Adrenal gland (tissue), 12 donors: Measurements from ENCODE around the gene GLUD1. TPM values are rescaled to one million over a fixed set of nuclear protein-coding genes. Genes with fewer than 3 reads are reported as not detected.
"Not testable (repeated sequence)": the region's sequence is repeated elsewhere in the genome, so short reads cannot be mapped to it uniquely, and the experiment has no call there.

Source experiments
- DNase-seq, 7 donors: peaks; one replicate each; pipeline ENCODE4 v3.0.0-alpha.2; 2019 to 2020
- H3K27ac ChIP-seq, 5 donors: fragments of 200-600 bp; sonication (generic) in 4 of 5; 1 replicate in 3 of 5; 2 replicates in 2 of 5; pipeline versions ENCODE4 v1.5.1 to v1.8.0; 2016 to 2020; ENCODE audit warnings: mild to moderate bottlenecking in 1 of 5
- H3K27me3 ChIP-seq: fragments of 200-600 bp; 2 replicates; pipeline ENCODE4 v1.8.0; 2021
- H3K36me3 ChIP-seq, 2 donors: fragments of 200-600 bp; replicated peaks in 1 of 2; 1 replicate in 1 of 2; 2 replicates in 1 of 2; pipeline versions ENCODE4 v1.5.1 to v1.8.0; 2018 to 2022
- H3K4me1 ChIP-seq, 2 donors: fragments of 200-600 bp; replicated peaks in 1 of 2; 1 replicate in 1 of 2; 2 replicates in 1 of 2; pipeline versions ENCODE4 v1.5.1 to v1.8.0; 2018 to 2021
- H3K4me3 ChIP-seq, 4 donors: fragments of 200-600 bp; sonication (generic) in 3 of 4; one replicate each; pipeline ENCODE4 v1.5.1; 2016 to 2018
- H3K9me3 ChIP-seq, 3 donors: fragments of 200-600 bp; sonication (generic) in 1 of 3; replicated peaks in 1 of 3; 1 replicate in 2 of 3; 2 replicates in 1 of 3; pipeline versions ENCODE4 v1.5.1 to v1.8.0; 2016 to 2021
- CTCF ChIP-seq, 6 experiments: fragments of 450-650 bp in 4 of 6; fragments of 200-600 bp in 2 of 6; sonication (generic) in 1 of 6; IDR thresholded peaks; 1 replicate in 5 of 6; 2 replicates in 1 of 6; pipeline versions ENCODE4 v1.5.1 to v1.8.0; 2016 to 2021; ENCODE audit warnings: antibody characterized with exemption in 6 of 6, mild to moderate bottlenecking in 2 of 6, moderate library complexity in 1 of 6
- POLR2A ChIP-seq, 2 donors: fragments of 450-650 bp; IDR thresholded peaks; one replicate each; pipeline ENCODE4 v1.6.1; 2017; ENCODE audit warnings: antibody characterized with exemption in 2 of 2, mild to moderate bottlenecking in 2 of 2, moderate library complexity in 1 of 2
- WGBS, 4 donors: extraction: QIAGEN DNeasy Blood & Tissue Kit in 2 of 4; methylation state at CpG; one replicate each; pipeline versions ENCODE4 v1.1.5 to v1.1.7; 2013 to 2017; 5-methylcytosine and 5-hydroxymethylcytosine counted together
- intact Hi-C, 2 donors: fragments of 100-400 bp; cut with DNase I; formaldehyde crosslinking; loops; one replicate each; pipeline versions ENCODE4 v1.14.1 to v1.15.0; 2022 to 2023
- polyA plus RNA-seq, 3 donors: library from polyadenylated mRNA; stranded (reverse); fragments of 200-250 nt in 2 of 3; fragments of 350-450 nt in 1 of 3; fragmentation: Illumina TruSeq in 1 of 3; extraction: RNeasy Lipid Tissue Mini Kit (QIAGEN cat#74804) in 1 of 3; gene quantifications; one replicate each; pipeline ENCODE4 v1.2.3, GENCODE V29; 2013 to 2014
- total RNA-seq, 9 donors: library from RNA; depleted of rRNA in 4 of 9; stranded (reverse); fragments of >200 nt in 4 of 9; fragments of 120-200 nt in 1 of 9; fragmentation: NEBNext Ultra II Directional in 1 of 9; extraction: Animal tissue kit (Norgen Biotek cat#: 25700) in 1 of 9; gene quantifications; one replicate each; pipeline versions ENCODE4 v1.1.0 to v1.2.4, GENCODE V29; 2013 to 2023
- donor health status: healthy with polysubstance abuse.
- donor health status: Bipolar disorder and iron deficiency.
- donor health status: DM: yes; HTN: yes; CAD: no.
- donor health status: DM: no; HTN: no; CAD: no.
- donor health status: DM: no; HTN: no; CAD: no.
- donor health status: DM: yes; HTN: yes; CAD: no.

The GLUD1 gene
- total and polyA plus RNA-seq, 12 donors: 58.2 to 290 (median 212) TPM

- no peak for DNase-seq
- no peaks in the 10 kb centered on the region for H3K36me3 ChIP-seq
- peaks cover 30 to 68% of the 10 kb centered on the region in 2 donors for H3K4me1 ChIP-seq
- 12 to 19% (median 17%) methylated on average over 7 of the region's 7 CpGs for WGBS, 4 donors
- intact Hi-C loops: no loop called here
- no peaks in the 10 kb centered on the region for H3K9me3 ChIP-seq
- peak overlapping the region in 2 of 4 donors; percentile 70 to 93 for H3K4me3 ChIP-seq
- no peak for TF ChIP-seq CTCF (IDR thresholded peaks at IDR 0.05)
- no peak for TF ChIP-seq POLR2A (IDR thresholded peaks at IDR 0.05)
- H3K27ac ChIP-seq: peak overlapping the region in 3 of 5 donors; percentile 94 to 99 (median 99)
- H3K27me3 ChIP-seq: no peaks in the 10 kb centered on the region
These were observed 2.2 kb downstream of the GLUD1 start for GRCh38 chr10:87092376-87092860.

- 80 to 91% (median 83%) methylated on average over 4 of the region's 4 CpGs for WGBS, 4 donors
- intact Hi-C loops: no loop called here
- DNase-seq: no peak
- no peaks in the 10 kb centered on the region for H3K9me3 ChIP-seq
- peaks cover 25 to 56% of the 10 kb centered on the region in 2 donors for H3K4me1 ChIP-seq
- peak overlapping the region in 1 of 5 donors; percentile 99 for H3K27ac ChIP-seq
- no peaks in the 10 kb centered on the region for H3K27me3 ChIP-seq
- H3K4me3 ChIP-seq: no peak overlapping the region
- no peaks in the 10 kb centered on the region for H3K36me3 ChIP-seq
- TF ChIP-seq POLR2A (IDR thresholded peaks at IDR 0.05) (no peak), CTCF (IDR thresholded peaks at IDR 0.05) (no peak)
These were observed 3.9 kb downstream of the GLUD1 start for GRCh38 chr10:87090779-87091178.

GRCh38 chr10:87089746-87090145 is 4.9 kb downstream of the GLUD1 start:
- intact Hi-C loops: no loop called here
- no peak for TF ChIP-seq CTCF (IDR thresholded peaks at IDR 0.05)
- no peak for TF ChIP-seq POLR2A (IDR thresholded peaks at IDR 0.05)

GRCh38 chr10:87085537-87085936 is 9.1 kb downstream of the GLUD1 start:
- no peak for DNase-seq
- peaks cover 25 to 61% of the 10 kb centered on the region in 2 donors for H3K4me1 ChIP-seq
- H3K9me3 ChIP-seq: no peaks in the 10 kb centered on the region
- H3K27ac ChIP-seq: peak overlapping the region in 1 of 5 donors; percentile 80
- no peaks in the 10 kb centered on the region for H3K36me3 ChIP-seq
- intact Hi-C loops: no loop called here
- no peak overlapping the region for H3K4me3 ChIP-seq
- no peaks in the 10 kb centered on the region for H3K27me3 ChIP-seq
- no peak for TF ChIP-seq POLR2A (IDR thresholded peaks at IDR 0.05)
- no peak for TF ChIP-seq CTCF (IDR thresholded peaks at IDR 0.05)
- WGBS, 4 donors: 81 to 90% (median 85%) methylated on average over 1 of the region's 1 CpG

More at GRCh38 chr10:87089746-87090145, 4.9 kb downstream of the GLUD1 start:
- peaks cover 25 to 59% of the 10 kb centered on the region in 2 donors for H3K4me1 ChIP-seq
- H3K4me3 ChIP-seq: no peak overlapping the region
- no peaks in the 10 kb centered on the region for H3K36me3 ChIP-seq
- H3K9me3 ChIP-seq: no peaks in the 10 kb centered on the region
- H3K27ac ChIP-seq: peak overlapping the region in 3 of 5 donors; percentile 23 to 56 (median 32)
- no peaks in the 10 kb centered on the region for H3K27me3 ChIP-seq
- WGBS, 4 donors: 64 to 75% (median 66%) methylated on average over 4 of the region's 4 CpGs
- DNase-seq: no peak

- H3K27me3 ChIP-seq, DNase-seq, H3K36me3 ChIP-seq, H3K4me3 ChIP-seq, H3K9me3 ChIP-seq, intact Hi-C loops: not testable (repeated sequence)
- Histone ChIP-seq H3K4me1 (peaks cover 19 to 49% of the 10 kb centered on the region in 2 donors), H3K27ac (peak overlapping the region in 4 of 5 donors; percentile 23 to 80 (median 52))
These were observed 10.3 kb downstream of the GLUD1 start for GRCh38 chr10:87084291-87084782.

GRCh38 chr10:87083576-87084290 is 10.9 kb downstream of the GLUD1 start:
- Histone ChIP-seq H3K4me1 (peaks cover 14 to 43% of the 10 kb centered on the region in 2 donors), H3K27ac (peak overlapping the region in 4 of 5 donors; percentile 23 to 80 (median 52))
- H3K9me3 ChIP-seq, H3K36me3 ChIP-seq, H3K27me3 ChIP-seq, H3K4me3 ChIP-seq, intact Hi-C loops: not testable (repeated sequence)
- 33 to 39% (median 35%) methylated on average over 5 of the region's 5 CpGs for WGBS, 4 donors
- DNase-seq: peak in 6 of 7 donors; percentile 25 to 70 (median 50)

- H3K4me1 ChIP-seq: peaks cover 14 to 32% of the 10 kb centered on the region in 2 donors
- H3K4me3 ChIP-seq, DNase-seq, intact Hi-C loops, H3K27me3 ChIP-seq, H3K9me3 ChIP-seq, H3K36me3 ChIP-seq: not testable (repeated sequence)
- H3K27ac ChIP-seq: peak overlapping the region in 4 of 5 donors; percentile 3 to 80 (median 37)
- WGBS, 4 donors: 46 to 69% (median 67%) methylated on average over 1 of the region's 1 CpG
These were observed 12.4 kb downstream of the GLUD1 start for GRCh38 chr10:87082219-87082618.
